GM19452 (cell line): ENCODE measurements around the gene LMTK3.
"Not testable (repeated sequence)": the region's sequence is repeated elsewhere in the genome, so short reads cannot be mapped to it uniquely, and the experiment has no call there.

Experiments
- ATAC-seq: cut with Tn5 transposase; IDR thresholded peaks from one replicate; pipeline ENCODE4 v1.9.1; 2021; ENCODE audit not compliant: unreplicated experiment

Gene LMTK3

GRCh38 chr19:48541813-48542212 is 30.2 kb upstream of the LMTK3 start:
- no peak for ATAC-seq

DNA sequence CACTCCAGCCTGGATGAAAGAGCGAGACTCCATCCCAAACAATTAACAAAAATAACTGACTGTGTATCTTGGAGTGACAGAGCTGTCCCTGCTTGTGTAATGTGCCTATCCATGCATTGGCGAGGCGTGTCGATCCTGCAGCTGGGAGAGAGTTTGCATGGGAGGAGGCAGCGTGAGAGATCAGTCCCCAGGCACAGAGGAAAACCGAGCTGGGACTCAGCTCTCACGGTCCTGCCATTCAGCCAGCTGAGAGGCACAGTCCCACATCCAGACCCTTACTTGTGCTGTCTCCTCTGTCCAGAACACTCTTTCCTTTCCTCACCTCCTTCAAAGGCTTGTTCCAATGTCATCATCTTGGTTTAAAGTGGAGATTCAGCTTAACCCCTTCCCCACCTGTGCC is 28.5 kb upstream of the LMTK3 start:
- ATAC-seq = no peak

- no peak for ATAC-seq
Observed at GRCh38 chr19:48539503-48540096, 28.0 kb upstream of the LMTK3 start.

DNA sequence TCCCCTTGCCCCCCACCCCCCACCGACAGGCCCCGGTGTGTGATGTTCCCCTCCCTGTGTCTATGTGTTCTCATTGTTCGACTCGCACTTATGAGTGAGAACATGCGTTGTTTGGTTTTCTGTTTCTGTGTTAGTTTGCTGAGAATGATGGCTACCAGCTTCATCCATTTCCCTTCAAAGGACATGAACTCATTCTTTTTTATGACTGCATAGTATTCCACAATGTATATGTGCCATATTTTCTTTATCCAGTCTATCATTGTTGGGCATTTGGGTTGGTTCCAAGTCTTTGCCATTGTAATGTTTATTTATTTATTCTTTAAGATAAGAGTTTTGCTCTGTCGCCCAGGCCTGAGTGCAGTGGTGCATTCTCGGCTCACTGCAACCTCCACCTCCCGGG is 26.4 kb upstream of the LMTK3 start:
- not testable (repeated sequence) for ATAC-seq

DNA sequence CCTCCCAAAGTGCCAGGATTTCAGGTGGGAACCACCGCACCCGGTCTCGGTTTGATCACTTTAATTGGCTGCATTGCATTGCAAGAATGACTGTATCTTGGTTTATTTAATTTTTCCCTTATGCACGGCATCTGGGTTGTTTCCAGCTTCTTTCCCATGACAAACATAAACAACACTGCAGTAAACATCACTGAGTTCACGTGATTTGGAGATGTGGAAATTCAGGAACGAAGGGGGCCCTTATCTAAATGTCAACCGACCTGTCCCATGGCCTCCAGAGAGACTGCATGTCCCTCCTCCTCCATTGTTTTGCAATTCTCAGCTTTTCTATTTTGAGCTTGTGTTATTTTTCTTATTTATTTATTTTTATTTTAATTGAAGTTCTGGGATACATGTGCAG is 25.9 kb upstream of the LMTK3 start:
- no peak for ATAC-seq

DNA sequence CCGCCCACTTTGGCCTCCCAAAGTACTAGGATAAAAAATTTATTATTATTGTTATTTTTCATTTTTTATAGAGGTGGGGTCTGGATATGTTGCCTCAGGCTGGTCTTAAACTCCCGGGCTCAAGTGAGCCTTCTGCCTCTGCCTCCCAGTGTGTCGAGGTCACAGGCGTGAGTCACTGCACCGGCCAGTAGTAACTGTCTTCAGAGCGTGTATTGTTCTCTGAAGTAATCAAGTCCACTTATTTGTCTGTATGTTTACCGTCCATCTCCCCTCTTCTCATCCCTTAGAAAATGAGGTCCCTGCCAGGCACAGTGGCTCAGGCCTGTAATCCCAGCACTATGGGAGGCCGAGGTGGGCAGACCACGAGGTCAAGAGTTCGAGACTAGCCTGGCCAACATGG is 22.1 kb upstream of the LMTK3 start:
- no peak for ATAC-seq

DNA sequence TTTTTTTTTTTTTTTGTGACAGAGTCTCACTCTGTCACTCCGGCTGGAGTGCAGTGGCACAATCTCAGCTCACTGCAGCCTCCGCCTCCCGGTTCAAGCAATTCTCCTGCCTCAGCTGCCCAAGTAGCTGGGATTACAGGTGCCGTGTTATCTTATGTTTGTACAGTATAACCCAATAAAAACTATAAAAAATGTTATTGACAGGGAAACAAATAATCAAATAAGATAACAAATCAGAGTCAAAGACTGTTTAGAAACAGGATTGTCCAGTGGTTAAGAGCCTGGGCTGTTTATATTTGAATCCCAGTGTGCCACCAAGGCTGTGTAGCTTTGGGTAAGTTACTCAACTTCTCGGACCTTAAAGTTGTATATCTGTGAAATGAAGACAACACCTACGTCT is 19.1 kb upstream of the LMTK3 start:
- ATAC-seq = no peak

DNA sequence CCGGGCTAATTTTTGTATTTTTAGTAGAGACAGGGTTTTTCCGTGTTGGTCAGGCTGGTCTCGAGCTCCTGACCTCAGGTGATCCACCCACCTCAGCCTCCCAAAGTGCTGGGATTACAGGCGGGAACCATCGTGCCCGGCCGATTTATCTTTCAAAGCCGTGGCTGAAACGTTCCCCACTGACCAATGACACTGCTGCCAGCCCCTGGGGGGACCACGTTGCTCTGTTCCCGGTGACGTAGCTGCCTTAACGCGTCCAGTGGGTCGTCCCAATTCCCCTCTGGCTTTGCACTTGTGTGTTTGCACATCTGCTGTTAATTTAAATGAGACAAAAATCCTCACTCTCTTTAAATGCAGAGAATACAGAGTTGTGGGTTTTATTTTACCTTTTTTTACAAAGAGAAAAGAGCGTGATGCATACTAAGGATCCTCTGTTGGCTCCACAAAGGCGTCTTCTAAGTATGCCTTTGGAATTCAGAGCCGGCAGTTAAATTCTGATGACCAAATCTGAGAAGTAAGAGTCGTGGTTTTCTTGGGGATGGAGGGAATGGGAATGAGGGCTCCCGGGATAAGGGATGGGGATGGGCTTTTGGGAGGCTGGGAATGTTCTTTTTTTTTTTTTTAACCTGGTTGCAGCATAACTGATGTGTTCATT is 18.6 kb upstream of the LMTK3 start:
- ATAC-seq = no peak

- no peak for ATAC-seq
Observed at GRCh38 chr19:48529156-48529555, 17.5 kb upstream of the LMTK3 start.

GRCh38 chr19:48524732-48525131 is 13.1 kb upstream of the LMTK3 start:
- ATAC-seq = no peak

GRCh38 chr19:48524221-48524620 is 12.6 kb upstream of the LMTK3 start:
- ATAC-seq = no peak

- no peak for ATAC-seq
Observed at GRCh38 chr19:48520134-48520533, 8.5 kb upstream of the LMTK3 start.

DNA sequence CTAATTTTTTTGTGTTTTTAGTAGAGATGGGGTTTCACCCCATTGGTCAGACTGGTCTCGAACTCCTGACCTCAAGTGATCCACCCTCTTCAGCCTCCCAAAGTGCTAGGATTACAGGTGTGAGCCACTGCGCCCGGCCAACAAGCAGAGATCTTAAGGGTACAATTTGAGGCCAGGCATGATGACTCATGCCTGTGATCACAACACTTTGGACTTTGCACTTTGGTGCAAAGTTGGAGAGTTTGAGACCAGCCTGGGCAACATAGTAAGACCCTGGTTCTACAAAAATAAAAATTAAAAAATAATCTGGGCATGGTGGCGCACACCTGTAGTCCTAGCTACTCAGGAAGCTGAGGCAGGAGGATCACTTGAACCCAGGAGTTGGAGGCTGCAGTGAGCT is 7.8 kb upstream of the LMTK3 start:
- ATAC-seq = not testable (repeated sequence)

- no peak for ATAC-seq
Observed at GRCh38 chr19:48518207-48518606, 6.6 kb upstream of the LMTK3 start.

DNA sequence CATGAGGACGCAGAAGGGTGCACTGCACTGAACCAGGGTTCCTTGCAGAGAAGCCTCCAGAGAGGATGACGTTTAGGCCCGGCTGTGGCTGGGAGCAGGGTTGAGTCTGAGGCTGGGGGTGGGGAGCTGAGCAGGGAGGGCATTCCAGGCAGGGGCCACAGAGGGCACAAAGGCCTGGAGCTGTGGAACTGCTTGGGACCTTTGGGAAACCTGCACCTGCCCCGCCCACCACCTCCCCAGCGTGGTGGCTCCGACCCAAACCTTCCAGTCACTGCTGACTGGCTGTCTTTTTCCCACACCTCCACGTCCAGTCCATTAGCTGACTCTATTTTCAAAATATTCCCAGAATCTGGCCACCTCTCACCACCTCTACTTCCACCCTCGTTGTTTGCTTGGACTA is 4.9 kb upstream of the LMTK3 start:
- no peak for ATAC-seq

GRCh38 chr19:48514123-48514458 is 2.5 kb upstream of the LMTK3 start:
- no peak for ATAC-seq

GRCh38 chr19:48513289-48514122 is 1.9 kb upstream of the LMTK3 start:
- ATAC-seq = no peak

GRCh38 chr19:48512504-48513288 is 1.1 kb upstream of the LMTK3 start:
- ATAC-seq = no peak

- ATAC-seq = no peak
Observed at GRCh38 chr19:48511321-48511731, 309 bp downstream of the LMTK3 start.

DNA sequence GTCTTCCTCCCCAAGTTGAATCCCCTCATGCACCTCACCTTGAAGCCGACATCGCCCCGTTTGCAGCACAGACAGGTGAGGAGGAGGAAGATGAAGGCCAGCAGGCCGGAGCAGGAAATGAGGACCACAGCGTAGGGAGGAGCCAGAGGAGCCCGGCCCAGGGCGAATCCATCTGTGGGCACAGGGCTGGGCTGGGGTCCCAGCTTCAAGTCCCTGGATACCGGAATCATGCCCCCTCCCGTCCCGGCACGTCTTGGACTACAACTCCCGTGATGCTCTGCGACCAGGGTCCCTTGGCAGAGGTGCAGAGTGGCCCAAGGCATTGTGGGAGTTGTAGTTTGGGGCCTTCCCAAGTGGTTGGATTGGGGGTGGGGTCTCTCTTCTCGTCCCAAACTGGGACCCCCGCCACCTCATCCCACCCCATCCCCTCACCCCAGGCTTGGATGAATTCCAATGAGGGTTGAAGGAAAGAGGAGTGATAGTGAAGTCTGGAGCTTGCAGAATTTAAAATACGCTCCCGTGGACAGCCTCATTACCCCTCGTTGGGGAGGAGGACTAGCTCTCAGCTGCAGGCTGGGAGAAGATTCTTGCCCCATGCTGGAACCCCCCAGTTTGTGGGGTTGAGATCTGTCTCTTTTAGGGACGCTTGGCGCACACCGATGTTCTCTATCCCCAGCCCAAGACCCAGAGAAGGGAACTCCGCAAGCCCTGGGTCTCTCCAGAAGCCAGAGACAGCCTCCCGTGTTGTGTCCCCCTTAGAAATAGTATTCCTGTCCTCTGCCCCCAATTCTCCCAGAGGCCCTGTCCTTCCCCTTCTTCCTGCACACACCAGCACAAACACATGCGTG is 990 bp downstream of the LMTK3 start:
- ATAC-seq = no peak
